Measurements from ENCODE around the gene KCNMB1. TPM values are rescaled to one million over a fixed set of nuclear protein-coding genes. Genes with fewer than 3 reads are reported as not detected.

Gene KCNMB1
- total RNA-seq, 4 donors from 2014 or later: 0.20 to 0.29 (median 0.25) TPM

- DNase-seq: no peak
- Histone ChIP-seq H3K4me1 (no peaks in the 10 kb centered on the region), H3K4me3 (replicated peaks in 1 of 3) (no peak overlapping the region), H3K9me3 (no peaks in the 10 kb centered on the region), H3K36me3 (no peaks in the 10 kb centered on the region), H3K27ac (no peak overlapping the region), H3K27me3 (no peaks in the 10 kb centered on the region)
- 65 to 73% methylated on average over 9 of the region's 9 CpGs for WGBS, 2 donors
- intact Hi-C loops (cut with DNase I): no loop called here
- TF ChIP-seq CTCF (IDR thresholded peaks at IDR 0.05): no peak
- no peak for TF ChIP-seq POLR2A (IDR thresholded peaks at IDR 0.05)
These were observed 52.0 kb downstream of the KCNMB1 start for GRCh38 chr5:170337045-170337733.

- Histone ChIP-seq H3K4me3 (replicated peaks in 1 of 3) (no peak overlapping the region), H3K27me3 (no peaks in the 10 kb centered on the region), H3K36me3 (no peaks in the 10 kb centered on the region), H3K9me3 (no peaks in the 10 kb centered on the region), H3K27ac (no peak overlapping the region), H3K4me1 (peaks cover 7 to 10% of the 10 kb centered on the region in 2 donors)
- TF ChIP-seq POLR2A (IDR thresholded peaks at IDR 0.05): no peak
- TF ChIP-seq CTCF (IDR thresholded peaks at IDR 0.05): no peak
- no peak for DNase-seq
- 94 to 96% methylated on average over 6 of the region's 6 CpGs for WGBS, 2 donors
- intact Hi-C loops (cut with DNase I): no loop called here
These were observed 53.1 kb downstream of the KCNMB1 start for GRCh38 chr5:170336065-170336464.

GRCh38 chr5:170334626-170335025 is 54.5 kb downstream of the KCNMB1 start:
- intact Hi-C loops (cut with DNase I): no loop called here
- DNase-seq: no peak
- no peak overlapping the region for H3K27ac ChIP-seq
- no peak overlapping the region for H3K4me3 ChIP-seq (replicated peaks in 1 of 3)
- H3K27me3 ChIP-seq: no peaks in the 10 kb centered on the region
- H3K36me3 ChIP-seq: no peaks in the 10 kb centered on the region
- peaks cover 13 to 17% of the 10 kb centered on the region in 2 donors for H3K4me1 ChIP-seq
- WGBS, 2 donors: 78% methylated on average over 5 of the region's 5 CpGs
- H3K9me3 ChIP-seq: no peaks in the 10 kb centered on the region
- TF ChIP-seq POLR2A (IDR thresholded peaks at IDR 0.05): no peak

GRCh38 chr5:170333161-170333910 is 55.8 kb downstream of the KCNMB1 start:
- H3K27me3 ChIP-seq: no peaks in the 10 kb centered on the region
- intact Hi-C loops (cut with DNase I): no loop called here
- H3K9me3 ChIP-seq: no peaks in the 10 kb centered on the region
- H3K36me3 ChIP-seq: no peaks in the 10 kb centered on the region
- 79 to 82% methylated on average over 11 of the region's 11 CpGs for WGBS, 2 donors
- no peak overlapping the region for H3K4me3 ChIP-seq (replicated peaks in 1 of 3)
- H3K4me1 ChIP-seq: peaks cover 13 to 17% of the 10 kb centered on the region in 2 donors
- TF ChIP-seq CTCF (IDR thresholded peaks at IDR 0.05): no peak
- no peak for TF ChIP-seq POLR2A (IDR thresholded peaks at IDR 0.05)
- no peak overlapping the region for H3K27ac ChIP-seq
- no peak for DNase-seq

- Histone ChIP-seq H3K9me3 (no peaks in the 10 kb centered on the region), H3K27ac (peak overlapping the region in 2 of 3 donors; percentile 5 to 22), H3K36me3 (no peaks in the 10 kb centered on the region), H3K4me1 (peaks cover 13 to 17% of the 10 kb centered on the region in 2 donors), H3K4me3 (replicated peaks in 1 of 3) (no peak overlapping the region), H3K27me3 (no peaks in the 10 kb centered on the region)
- DNase-seq: no peak
- WGBS, 2 donors: 75 to 81% methylated on average over 5 of the region's 5 CpGs
- TF ChIP-seq CTCF (IDR thresholded peaks at IDR 0.05) (no peak), POLR2A (IDR thresholded peaks at IDR 0.05) (no peak)
- intact Hi-C loops (cut with DNase I): no loop called here
These were observed 57.1 kb downstream of the KCNMB1 start for GRCh38 chr5:170332058-170332457.

Measured in thyroid gland (tissue), 4 donors.